Measurements from ENCODE around the gene FAM81B.

FAM81B gene

DNA sequence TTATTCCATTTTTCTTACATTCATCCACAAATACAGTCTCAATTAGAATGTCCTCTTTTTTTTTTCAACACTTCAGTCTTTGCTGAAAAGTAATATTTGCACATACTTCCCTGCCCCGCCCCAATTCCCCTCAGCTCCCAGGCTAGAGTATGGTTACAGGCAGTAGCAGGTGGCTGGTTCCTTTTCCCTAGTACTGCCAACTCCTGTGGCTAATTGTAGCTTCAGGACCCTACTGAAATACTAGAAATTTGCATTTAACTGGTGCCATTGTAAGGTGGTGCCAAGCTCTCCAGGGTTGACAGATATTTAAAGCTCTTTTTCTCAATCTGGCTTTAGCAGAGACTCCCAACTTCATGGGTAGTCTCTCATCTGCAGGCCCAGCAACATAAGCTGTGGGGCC, 80.3 kb downstream of the FAM81B start:
- no peak for DNase-seq (ENCODE audit: low spot score)

DNA sequence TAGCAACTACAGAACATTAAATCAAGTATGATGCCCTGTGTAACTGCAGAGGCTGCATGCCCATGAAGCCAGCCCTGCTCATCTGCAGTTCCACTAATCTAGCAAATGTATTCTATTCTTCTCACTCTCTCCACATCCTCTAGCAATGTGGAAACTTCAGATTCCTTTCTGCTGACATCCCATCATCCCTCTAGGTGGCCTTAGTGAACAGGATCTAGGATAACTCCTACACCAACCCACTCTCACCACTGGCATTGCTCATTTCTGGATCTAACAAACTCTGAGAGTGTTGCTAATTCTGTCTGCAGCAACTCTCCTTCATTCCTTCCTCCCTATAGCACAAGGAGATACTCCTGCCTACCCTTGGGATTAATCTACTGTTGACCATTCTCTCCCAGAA, 80.8 kb downstream of the FAM81B start:
- DNase-seq (ENCODE audit: low spot score) = peak; percentile 44

DNA sequence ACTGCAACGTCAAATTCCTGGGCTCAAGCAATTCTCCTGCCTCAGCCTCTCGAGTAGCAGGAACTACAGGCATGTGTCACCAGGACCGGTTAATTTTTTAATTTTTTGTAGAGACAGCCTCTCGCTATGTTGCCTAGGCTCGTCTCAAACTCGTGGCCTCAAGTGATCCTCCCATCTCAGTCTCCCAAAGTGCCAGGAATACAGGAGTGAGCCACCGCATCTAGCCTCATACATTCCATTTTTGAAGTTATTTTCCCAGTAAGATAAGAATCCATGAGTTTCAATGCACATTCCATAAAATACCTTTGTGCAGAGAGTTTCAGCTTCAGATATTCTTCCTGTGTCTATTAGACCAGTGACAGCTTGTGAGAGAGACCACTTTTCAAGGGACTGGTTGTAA, 93.3 kb downstream of the FAM81B start:
- DNase-seq (ENCODE audit: low spot score) = no peak

DNA sequence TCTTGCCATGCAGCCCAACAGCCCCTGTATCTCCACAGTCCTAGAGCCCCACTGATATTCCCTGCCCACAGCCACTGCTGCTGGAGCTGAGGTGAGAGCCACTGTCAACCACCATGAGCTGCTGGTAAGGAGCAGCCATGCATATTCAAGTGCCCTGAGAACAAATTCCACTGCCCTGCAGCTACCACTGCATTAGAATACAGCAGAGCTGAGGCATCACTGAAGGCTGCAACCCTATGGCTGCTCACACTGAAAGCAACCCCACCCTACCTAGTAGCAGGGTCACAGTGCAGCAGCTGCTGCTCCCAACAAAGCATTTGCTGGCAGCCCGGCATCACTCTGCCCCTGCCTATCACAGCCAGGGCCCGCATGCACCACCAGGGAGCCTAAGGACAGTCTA, 95.0 kb downstream of the FAM81B start:
- no peak for DNase-seq (ENCODE audit: low spot score)

DNA sequence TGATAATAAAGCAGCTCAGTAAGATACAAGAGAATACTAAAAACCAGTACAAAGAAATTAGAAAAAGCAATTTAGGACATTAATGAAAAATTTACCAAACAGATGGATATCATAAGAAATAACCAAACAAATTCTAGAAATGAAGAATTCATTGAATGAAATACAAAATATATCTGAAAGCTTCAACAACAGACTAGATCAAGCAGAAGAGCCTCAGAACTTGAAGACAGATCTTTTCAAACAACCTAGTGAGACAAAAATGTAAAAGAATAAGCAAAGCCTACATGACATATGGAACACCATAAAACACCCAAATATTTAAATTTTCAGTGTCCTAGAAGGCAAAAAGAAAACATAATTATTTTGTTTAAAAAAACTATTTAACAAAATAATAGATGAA, 96.7 kb downstream of the FAM81B start:
- DNase-seq (ENCODE audit: low spot score) = no peak
